ENCODE data around the gene ITPK1. TPM values are rescaled to one million over a fixed set of nuclear protein-coding genes. Genes with fewer than 3 reads are reported as not detected.
"Not testable (repeated sequence)": the region's sequence is repeated elsewhere in the genome, so short reads cannot be mapped to it uniquely, and the experiment has no call there.

The ITPK1 gene
- total RNA-seq = 25.0 and 25.3 TPM in 2 replicates

DNA sequence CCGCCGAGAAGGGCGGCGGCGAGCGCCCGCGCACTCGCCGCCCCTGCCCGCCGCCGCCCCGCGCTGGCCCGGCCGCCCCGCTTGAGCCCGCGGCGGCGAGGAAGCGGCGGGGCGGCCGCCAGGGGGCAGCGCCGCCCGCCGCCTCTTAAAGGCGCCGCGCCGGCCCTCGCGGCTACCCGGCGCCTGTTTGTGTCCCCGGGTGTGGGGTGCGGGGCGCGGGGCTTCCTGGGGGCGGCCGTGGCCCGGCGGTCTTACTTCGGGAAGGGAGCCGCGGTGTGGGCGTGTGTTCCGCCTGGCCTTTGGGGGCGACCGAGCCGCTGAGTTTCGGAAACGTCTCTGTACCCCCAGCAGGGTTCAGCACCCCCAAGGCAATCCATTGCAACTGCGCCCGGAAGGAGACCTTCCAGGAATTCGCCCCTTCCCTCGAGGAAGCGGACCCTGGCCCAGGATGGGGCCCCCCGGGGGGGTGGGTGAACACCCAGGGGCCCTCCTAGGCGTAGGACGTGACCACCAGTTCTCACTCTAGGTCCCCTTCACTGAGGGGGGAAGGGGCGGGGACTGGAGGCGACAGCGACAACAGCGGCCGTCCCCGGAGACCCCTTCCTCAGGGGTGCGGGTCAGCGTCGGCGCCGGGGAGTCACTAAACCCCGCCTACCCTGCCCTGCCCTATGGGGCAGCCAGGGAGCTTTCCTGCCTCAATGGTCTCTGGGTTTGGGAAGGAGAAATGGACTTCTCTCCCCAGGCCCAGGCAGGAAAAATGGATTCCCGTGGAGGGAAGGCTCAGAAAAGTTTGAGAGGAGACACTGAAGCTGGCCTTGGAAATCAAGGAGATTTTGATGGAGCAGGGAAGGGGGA, at the start of gene ITPK1:
Gene ITPK1, minus strand, starts transcription at position 105 of the 855 bp plus-strand sequence. CDS start 762 bp downstream, outside the sequence.
- H2AFZ ChIP-seq (ENCODE audit: low read length) = peak within 1 kb of the TSS; percentile 90
- peaks cover 22% of the 10 kb centered on the region for H4K20me1 ChIP-seq (ENCODE audit: insufficient read depth, low read length)
- peak; percentile 99 for DNase-seq (ENCODE audit: insufficient read length, low spot score, missing footprints)
- H3K27ac ChIP-seq (ENCODE audit: low read depth, low read length) = peak within 1 kb of the TSS; percentile 30
- H3K4me2 ChIP-seq (ENCODE audit: insufficient read depth, low read length) = peak within 1 kb of the TSS; percentile 88
- no peaks in the 10 kb centered on the region for H3K9me3 ChIP-seq (ENCODE audit: low read depth, low read length)
- H3K4me3 ChIP-seq (ENCODE audit: insufficient read depth, low read length) = peak within 1 kb of the TSS; percentile 77
- TF ChIP-seq CTCF (IDR thresholded peaks at IDR 0.05; ENCODE audit: extremely low read depth, low read depth, low read length) = peak; percentile 12
- H3K27me3 ChIP-seq (ENCODE audit: insufficient read depth, low read length) = no peaks in the 10 kb centered on the region
- H3K79me2 ChIP-seq (ENCODE audit: insufficient read depth, low read length) = peaks cover under 1% of the 10 kb centered on the region
- H3K4me1 ChIP-seq (ENCODE audit: insufficient read depth, low read length) = peaks cover 20% of the 10 kb centered on the region
- H3K36me3 ChIP-seq (ENCODE audit: insufficient read depth, low read length) = no peaks in the 10 kb centered on the region

DNA sequence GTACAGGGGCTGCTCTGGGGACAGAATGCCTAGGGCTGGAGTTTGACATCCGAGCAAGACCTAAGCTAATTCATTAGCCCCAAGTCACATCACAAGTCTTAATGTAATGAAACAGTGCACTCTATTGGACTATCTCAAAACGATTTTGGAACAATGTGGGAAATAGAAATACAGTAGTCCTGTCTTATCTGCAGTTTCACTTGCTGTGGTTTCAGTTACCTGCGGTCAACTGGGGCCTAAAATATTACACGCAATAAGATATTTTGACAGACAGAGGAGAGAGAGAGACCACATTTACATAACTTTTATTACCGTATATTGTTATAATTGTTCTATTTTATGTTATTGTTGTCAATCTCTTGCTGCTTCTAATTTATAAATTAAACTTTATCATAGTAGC, 47.8 kb upstream of the ITPK1 start:
- no peaks in the 10 kb centered on the region for H3K9me3 ChIP-seq (ENCODE audit: low read depth, low read length)
- no peaks in the 10 kb centered on the region for H3K4me1 ChIP-seq (ENCODE audit: insufficient read depth, low read length)
- no peaks in the 10 kb centered on the region for H4K20me1 ChIP-seq (ENCODE audit: insufficient read depth, low read length)
- no peak overlapping the region for H2AFZ ChIP-seq (ENCODE audit: low read length)
- no peak for TF ChIP-seq CTCF (IDR thresholded peaks at IDR 0.05; ENCODE audit: extremely low read depth, low read depth, low read length)
- no peaks in the 10 kb centered on the region for H3K36me3 ChIP-seq (ENCODE audit: insufficient read depth, low read length)
- H3K4me3 ChIP-seq (ENCODE audit: insufficient read depth, low read length) = no peak overlapping the region
- no peak overlapping the region for H3K27ac ChIP-seq (ENCODE audit: low read depth, low read length)
- H3K27me3 ChIP-seq (ENCODE audit: insufficient read depth, low read length) = no peaks in the 10 kb centered on the region
- peak; percentile 41 for DNase-seq (ENCODE audit: insufficient read length, low spot score, missing footprints)
- H3K79me2 ChIP-seq (ENCODE audit: insufficient read depth, low read length) = no peaks in the 10 kb centered on the region
- no peak overlapping the region for H3K4me2 ChIP-seq (ENCODE audit: insufficient read depth, low read length)

DNA sequence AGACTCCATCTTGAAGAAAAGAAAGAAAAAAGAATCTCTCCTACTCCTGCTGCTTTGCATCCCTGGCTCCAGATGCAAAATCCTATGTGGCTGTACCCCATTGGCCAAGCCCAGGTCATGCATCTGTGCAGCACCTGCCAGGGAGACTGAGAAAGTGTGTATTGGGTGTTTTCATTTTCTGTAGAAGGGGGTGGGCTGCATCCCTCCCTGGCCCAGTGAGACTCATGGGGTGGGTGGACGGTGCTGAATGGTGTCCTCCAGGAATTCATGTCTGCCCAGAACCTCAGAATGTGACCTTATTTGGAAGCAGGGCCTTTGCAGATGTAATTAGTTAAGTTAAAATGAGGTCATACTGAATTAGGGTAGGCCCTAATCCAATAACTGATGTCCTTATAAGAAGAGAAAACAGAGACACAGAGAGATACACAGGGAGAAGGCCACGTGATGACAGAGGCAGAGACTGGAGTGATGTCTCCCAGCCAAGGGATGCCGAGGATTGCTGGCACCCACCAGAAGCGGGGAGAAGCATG, 45.8 kb upstream of the ITPK1 start:
- no peak for TF ChIP-seq CTCF (IDR thresholded peaks at IDR 0.05; ENCODE audit: extremely low read depth, low read depth, low read length)
- peak; percentile 26 for DNase-seq (ENCODE audit: insufficient read length, low spot score, missing footprints)

GRCh38 chr14:93160353-93160801, 44.7 kb upstream of the ITPK1 start:
- Histone ChIP-seq H3K4me3 (ENCODE audit: insufficient read depth, low read length) (no peak overlapping the region), H4K20me1 (ENCODE audit: insufficient read depth, low read length) (no peaks in the 10 kb centered on the region), H3K4me2 (ENCODE audit: insufficient read depth, low read length) (no peak overlapping the region), H3K4me1 (ENCODE audit: insufficient read depth, low read length) (no peaks in the 10 kb centered on the region), H2AFZ (ENCODE audit: low read length) (no peak overlapping the region), H3K27ac (ENCODE audit: low read depth, low read length) (no peak overlapping the region), H3K27me3 (ENCODE audit: insufficient read depth, low read length) (no peaks in the 10 kb centered on the region), H3K9me3 (ENCODE audit: low read depth, low read length) (no peaks in the 10 kb centered on the region), H3K79me2 (ENCODE audit: insufficient read depth, low read length) (no peaks in the 10 kb centered on the region), H3K36me3 (ENCODE audit: insufficient read depth, low read length) (no peaks in the 10 kb centered on the region)
- DNase-seq (ENCODE audit: insufficient read length, low spot score, missing footprints) = peak; percentile 53
- peak; percentile 46 for TF ChIP-seq CTCF (IDR thresholded peaks at IDR 0.05; ENCODE audit: extremely low read depth, low read depth, low read length)

More for the DNA sequence above, 45.8 kb upstream of the ITPK1 start:
- Histone ChIP-seq H3K4me2 (ENCODE audit: insufficient read depth, low read length) (no peak overlapping the region), H3K4me3 (ENCODE audit: insufficient read depth, low read length) (no peak overlapping the region), H3K79me2 (ENCODE audit: insufficient read depth, low read length) (no peaks in the 10 kb centered on the region), H3K4me1 (ENCODE audit: insufficient read depth, low read length) (no peaks in the 10 kb centered on the region), H2AFZ (ENCODE audit: low read length) (no peak overlapping the region), H3K9me3 (ENCODE audit: low read depth, low read length) (no peaks in the 10 kb centered on the region), H3K27me3 (ENCODE audit: insufficient read depth, low read length) (no peaks in the 10 kb centered on the region), H3K36me3 (ENCODE audit: insufficient read depth, low read length) (no peaks in the 10 kb centered on the region), H4K20me1 (ENCODE audit: insufficient read depth, low read length) (no peaks in the 10 kb centered on the region), H3K27ac (ENCODE audit: low read depth, low read length) (no peak overlapping the region)

DNA sequence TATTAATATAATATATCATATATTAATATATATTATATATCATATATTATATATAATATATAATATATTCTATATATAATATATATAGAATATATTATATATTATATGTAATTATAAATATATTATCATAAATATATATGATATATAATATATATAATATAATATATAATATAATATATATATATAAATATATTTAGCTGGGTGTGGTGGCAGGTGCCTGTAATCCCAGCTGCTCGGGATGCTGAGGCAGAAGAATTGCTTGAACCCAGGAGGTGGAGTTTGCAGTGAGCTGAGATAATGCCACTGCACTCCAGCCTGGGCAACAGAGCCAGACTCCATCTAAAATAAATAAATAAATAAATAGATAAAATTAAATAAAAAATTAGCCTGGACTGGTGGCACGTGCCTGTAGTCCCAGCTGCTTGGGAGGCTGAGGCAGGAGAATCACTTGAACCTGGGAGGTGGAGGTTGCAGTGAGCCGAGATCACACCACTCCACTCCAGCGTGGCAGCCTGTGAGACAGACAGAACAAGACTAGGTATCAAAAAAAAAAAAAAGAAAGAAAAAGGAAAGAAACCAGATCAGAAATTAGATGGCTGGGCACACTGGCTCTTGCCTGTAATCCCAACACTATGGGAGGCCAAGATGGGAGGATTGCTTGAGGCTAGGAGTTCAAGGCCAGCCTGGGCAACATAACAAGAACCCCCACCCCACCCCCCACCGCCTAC, 44.1 kb upstream of the ITPK1 start:
- H3K4me1 ChIP-seq (ENCODE audit: insufficient read depth, low read length); H3K27me3 ChIP-seq (ENCODE audit: insufficient read depth, low read length); H4K20me1 ChIP-seq (ENCODE audit: insufficient read depth, low read length); H3K4me2 ChIP-seq (ENCODE audit: insufficient read depth, low read length); DNase-seq (ENCODE audit: insufficient read length, low spot score, missing footprints); H3K27ac ChIP-seq (ENCODE audit: low read depth, low read length); H3K79me2 ChIP-seq (ENCODE audit: insufficient read depth, low read length); H3K9me3 ChIP-seq (ENCODE audit: low read depth, low read length); H3K36me3 ChIP-seq (ENCODE audit: insufficient read depth, low read length); H3K4me3 ChIP-seq (ENCODE audit: insufficient read depth, low read length); H2AFZ ChIP-seq (ENCODE audit: low read length): not testable (repeated sequence)

Data from osteoblast (primary cell).